ENCODE data around the gene PROC. TPM values are rescaled to one million over a fixed set of nuclear protein-coding genes. Genes with fewer than 3 reads are reported as not detected.

PROC gene
- total RNA-seq, 1 donor from 2014 or later = 1.0 TPM

- Mint-ChIP-seq H3K4me1 (ENCODE audit: low read depth, unreplicated experiment) (no peaks in the 10 kb centered on the region), H3K9me3 (ENCODE audit: unreplicated experiment) (no peaks in the 10 kb centered on the region), H3K36me3 (ENCODE audit: low read depth, unreplicated experiment) (no peaks in the 10 kb centered on the region), H3K27me3 (ENCODE audit: low read depth, unreplicated experiment) (no peaks in the 10 kb centered on the region), H3K27ac (ENCODE audit: unreplicated experiment) (no peak overlapping the region), H3K4me3 (ENCODE audit: unreplicated experiment) (no peak overlapping the region)
- H3K79me2 ChIP-seq (ENCODE audit: insufficient read depth, low read length) = no peaks in the 10 kb centered on the region
- H2AFZ ChIP-seq (ENCODE audit: low read depth, low read length) = no peak overlapping the region
- no peak overlapping the region for H3K9ac ChIP-seq (ENCODE audit: low read length)
- no peak overlapping the region for H3K4me3 ChIP-seq (ENCODE audit: insufficient read depth, low read depth, low read length)
- FAIRE-seq = no peak
- no peaks in the 10 kb centered on the region for H3K4me1 ChIP-seq (ENCODE audit: insufficient read depth, low read length)
- no peaks in the 10 kb centered on the region for H4K20me1 ChIP-seq (ENCODE audit: insufficient read depth, low read length)
- no peaks in the 10 kb centered on the region for H3K9me3 ChIP-seq (ENCODE audit: insufficient read depth, low read depth, low read length)
- no peak overlapping the region for H3K4me2 ChIP-seq (ENCODE audit: low read length)
- H3K27ac ChIP-seq (ENCODE audit: low read depth, low read length) = no peak overlapping the region
- TF ChIP-seq EZH2 (IDR thresholded peaks at IDR 0.05; ENCODE audit: insufficient read depth, low read length) = no peak
- TF ChIP-seq CTCF (IDR thresholded peaks at IDR 0.05; ENCODE audit: insufficient read depth, low read depth, low read length) = no peak
- H3K27me3 ChIP-seq (ENCODE audit: insufficient read depth, low read length) = no peaks in the 10 kb centered on the region
- H3K36me3 ChIP-seq (ENCODE audit: insufficient read depth, low read length) = no peaks in the 10 kb centered on the region
- DNase-seq (ENCODE audit: low read depth) = no peak
Measured at GRCh38 chr2:127453392-127454171, 35.4 kb downstream of the PROC start.

GRCh38 chr2:127454595-127455565 is 36.7 kb downstream of the PROC start:
- no peak overlapping the region for H3K9ac ChIP-seq (ENCODE audit: low read length)
- H3K4me3 ChIP-seq (ENCODE audit: insufficient read depth, low read depth, low read length) = no peak overlapping the region
- Mint-ChIP-seq H3K27ac (ENCODE audit: unreplicated experiment) (no peak overlapping the region), H3K27me3 (ENCODE audit: low read depth, unreplicated experiment) (no peaks in the 10 kb centered on the region), H3K4me3 (ENCODE audit: unreplicated experiment) (no peak overlapping the region), H3K9me3 (ENCODE audit: unreplicated experiment) (no peaks in the 10 kb centered on the region), H3K4me1 (ENCODE audit: low read depth, unreplicated experiment) (no peaks in the 10 kb centered on the region), H3K36me3 (ENCODE audit: low read depth, unreplicated experiment) (no peaks in the 10 kb centered on the region)
- FAIRE-seq = no peak
- DNase-seq (ENCODE audit: low read depth) = no peak
- no peak overlapping the region for H3K4me2 ChIP-seq (ENCODE audit: low read length)
- H3K27ac ChIP-seq (ENCODE audit: low read depth, low read length) = no peak overlapping the region
- H3K27me3 ChIP-seq (ENCODE audit: insufficient read depth, low read length) = no peaks in the 10 kb centered on the region
- H3K4me1 ChIP-seq (ENCODE audit: insufficient read depth, low read length) = no peaks in the 10 kb centered on the region
- no peaks in the 10 kb centered on the region for H3K9me3 ChIP-seq (ENCODE audit: insufficient read depth, low read depth, low read length)
- H3K79me2 ChIP-seq (ENCODE audit: insufficient read depth, low read length) = no peaks in the 10 kb centered on the region
- no peak overlapping the region for H2AFZ ChIP-seq (ENCODE audit: low read depth, low read length)
- no peak for TF ChIP-seq CTCF (IDR thresholded peaks at IDR 0.05; ENCODE audit: insufficient read depth, low read depth, low read length)
- no peak for TF ChIP-seq EZH2 (IDR thresholded peaks at IDR 0.05; ENCODE audit: insufficient read depth, low read length)
- H4K20me1 ChIP-seq (ENCODE audit: insufficient read depth, low read length) = no peaks in the 10 kb centered on the region
- H3K36me3 ChIP-seq (ENCODE audit: insufficient read depth, low read length) = no peaks in the 10 kb centered on the region

Data from astrocyte (in vitro differentiated cells and primary cell).